HG03565 (cell line): ENCODE measurements around the gene RCSD1.

Experiments
- ATAC-seq: cut with Tn5 transposase; IDR thresholded peaks from one replicate; pipeline ENCODE4 v1.9.1; 2021; ENCODE audit warnings: mild to moderate bottlenecking, moderate library complexity; ENCODE audit not compliant: unreplicated experiment

The RCSD1 gene

GRCh38 chr1:167683226-167683625 is 53.2 kb downstream of the RCSD1 start:
- no peak for ATAC-seq

- no peak for ATAC-seq
Observed at GRCh38 chr1:167683641-167684502, 53.8 kb downstream of the RCSD1 start.

- ATAC-seq: no peak
Observed at GRCh38 chr1:167685844-167686243, 55.8 kb downstream of the RCSD1 start.

DNA sequence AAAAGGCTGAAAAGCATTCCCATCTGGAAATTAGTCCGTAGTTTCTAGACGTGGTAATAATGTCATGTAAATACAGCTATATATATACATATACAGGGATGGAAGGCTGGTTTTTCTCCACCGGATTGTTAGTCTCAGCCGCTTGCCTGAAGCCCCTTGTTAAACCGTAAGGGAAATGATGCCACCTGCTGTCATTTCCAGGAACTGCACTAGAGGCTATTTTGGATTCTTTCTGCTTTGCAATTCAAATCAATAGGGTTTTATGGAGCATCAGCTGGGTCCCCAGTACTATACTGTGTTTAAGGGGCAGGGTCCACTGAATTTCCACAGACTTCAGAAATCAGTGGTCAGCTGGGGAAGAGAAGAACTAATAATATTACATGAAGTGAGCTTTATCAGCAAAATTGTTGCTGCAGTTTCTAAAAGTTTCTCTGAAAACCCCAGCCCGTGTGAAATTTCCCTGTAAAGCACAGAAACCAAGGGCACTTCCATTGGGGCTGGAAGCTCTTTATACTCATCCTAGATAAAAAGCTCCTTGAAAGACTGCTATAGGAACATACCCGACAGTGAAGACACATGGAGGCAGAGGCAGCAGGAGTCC is 58.0 kb downstream of the RCSD1 start:
- peak; percentile 46 for ATAC-seq

DNA sequence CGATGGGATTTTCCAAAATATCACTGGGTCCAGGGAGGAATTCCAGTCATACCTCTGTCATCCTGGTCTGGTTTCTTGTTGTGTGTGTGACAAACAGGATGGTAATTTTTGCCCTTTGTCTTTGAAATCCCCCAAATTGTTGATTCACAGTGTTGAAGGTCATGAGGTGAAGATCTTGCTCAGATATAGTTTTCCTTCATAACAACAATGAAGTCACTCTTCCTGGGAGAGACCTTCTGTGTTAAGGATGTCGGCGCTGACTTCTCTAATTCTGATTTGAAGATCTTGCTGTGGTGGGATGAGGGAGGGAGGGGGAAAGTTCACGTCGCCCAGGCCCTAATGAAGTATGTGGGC is 59.5 kb downstream of the RCSD1 start:
- no peak for ATAC-seq

GRCh38 chr1:167690053-167690452 is 60.0 kb downstream of the RCSD1 start:
- ATAC-seq: no peak

- ATAC-seq: no peak
Observed at GRCh38 chr1:167693425-167694045, 63.5 kb downstream of the RCSD1 start.

GRCh38 chr1:167694691-167695090 is 64.7 kb downstream of the RCSD1 start:
- no peak for ATAC-seq

DNA sequence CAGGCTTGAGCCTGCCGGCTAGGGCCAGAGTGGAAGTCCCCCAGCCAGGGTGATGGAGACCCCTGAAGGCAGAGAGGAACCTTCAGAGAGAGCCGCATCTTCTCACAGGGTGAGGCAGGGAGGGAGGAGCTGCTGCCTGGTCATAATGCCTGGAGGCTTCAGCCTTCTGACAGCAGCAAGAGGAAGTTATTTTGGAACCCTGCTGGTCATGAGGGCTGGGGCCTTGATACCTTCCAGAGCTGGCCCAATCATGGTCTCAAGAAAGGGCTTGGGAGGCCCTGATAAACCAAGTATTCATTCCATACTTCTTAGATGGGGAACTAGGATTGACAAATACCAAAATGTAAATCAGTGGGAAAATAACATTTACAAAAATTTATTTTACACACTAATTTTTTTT is 65.1 kb downstream of the RCSD1 start:
- ATAC-seq: no peak

GRCh38 chr1:167695756-167696561 is 65.9 kb downstream of the RCSD1 start:
- ATAC-seq: no peak

GRCh38 chr1:167697667-167698141 is 67.7 kb downstream of the RCSD1 start:
- no peak for ATAC-seq

GRCh38 chr1:167698313-167698712 is 68.3 kb downstream of the RCSD1 start:
- ATAC-seq: no peak

- no peak for ATAC-seq
Observed at GRCh38 chr1:167701510-167701909, 71.5 kb downstream of the RCSD1 start.

DNA sequence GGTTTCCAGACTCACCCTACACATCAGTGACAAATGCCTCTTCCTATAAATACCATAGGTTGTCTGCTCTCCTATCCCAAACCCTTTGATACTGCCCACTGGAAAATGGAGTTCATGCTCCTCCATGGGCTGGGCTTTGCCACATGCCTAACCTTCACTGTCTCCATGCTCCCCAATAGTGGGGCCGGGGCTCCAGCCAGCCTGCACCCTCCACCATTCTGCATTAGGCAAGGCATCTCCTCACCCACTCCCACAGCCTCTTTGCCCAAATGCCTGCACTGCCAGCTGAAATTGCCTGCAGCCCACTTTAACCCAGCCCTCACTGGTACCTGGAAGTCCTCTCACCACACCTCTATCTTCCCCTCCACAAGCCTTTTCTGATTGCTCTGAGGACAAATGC is 73.5 kb downstream of the RCSD1 start:
- no peak for ATAC-seq

- no peak for ATAC-seq
Observed at GRCh38 chr1:167704715-167705114, 74.7 kb downstream of the RCSD1 start.

- ATAC-seq: no peak
Observed at GRCh38 chr1:167705250-167705649, 75.2 kb downstream of the RCSD1 start.

DNA sequence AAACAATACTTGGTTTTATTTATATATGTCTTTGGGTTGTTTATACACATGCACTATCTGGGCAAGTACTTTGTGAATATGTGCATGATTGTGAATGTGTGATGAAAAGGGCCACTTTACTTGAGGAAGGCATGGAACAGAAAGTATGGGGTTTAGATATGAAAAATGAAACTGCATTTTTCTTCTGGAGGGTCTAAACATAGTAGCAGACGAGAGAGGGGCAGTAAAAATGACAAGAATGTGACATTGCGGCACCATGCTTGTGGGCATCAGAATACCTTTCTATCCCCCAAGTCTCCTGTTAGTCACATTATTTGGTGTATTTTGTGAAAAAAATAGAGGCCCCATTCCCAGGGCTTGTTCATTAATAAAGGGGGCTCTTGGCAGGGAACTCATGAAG is 76.3 kb downstream of the RCSD1 start:
- no peak for ATAC-seq

DNA sequence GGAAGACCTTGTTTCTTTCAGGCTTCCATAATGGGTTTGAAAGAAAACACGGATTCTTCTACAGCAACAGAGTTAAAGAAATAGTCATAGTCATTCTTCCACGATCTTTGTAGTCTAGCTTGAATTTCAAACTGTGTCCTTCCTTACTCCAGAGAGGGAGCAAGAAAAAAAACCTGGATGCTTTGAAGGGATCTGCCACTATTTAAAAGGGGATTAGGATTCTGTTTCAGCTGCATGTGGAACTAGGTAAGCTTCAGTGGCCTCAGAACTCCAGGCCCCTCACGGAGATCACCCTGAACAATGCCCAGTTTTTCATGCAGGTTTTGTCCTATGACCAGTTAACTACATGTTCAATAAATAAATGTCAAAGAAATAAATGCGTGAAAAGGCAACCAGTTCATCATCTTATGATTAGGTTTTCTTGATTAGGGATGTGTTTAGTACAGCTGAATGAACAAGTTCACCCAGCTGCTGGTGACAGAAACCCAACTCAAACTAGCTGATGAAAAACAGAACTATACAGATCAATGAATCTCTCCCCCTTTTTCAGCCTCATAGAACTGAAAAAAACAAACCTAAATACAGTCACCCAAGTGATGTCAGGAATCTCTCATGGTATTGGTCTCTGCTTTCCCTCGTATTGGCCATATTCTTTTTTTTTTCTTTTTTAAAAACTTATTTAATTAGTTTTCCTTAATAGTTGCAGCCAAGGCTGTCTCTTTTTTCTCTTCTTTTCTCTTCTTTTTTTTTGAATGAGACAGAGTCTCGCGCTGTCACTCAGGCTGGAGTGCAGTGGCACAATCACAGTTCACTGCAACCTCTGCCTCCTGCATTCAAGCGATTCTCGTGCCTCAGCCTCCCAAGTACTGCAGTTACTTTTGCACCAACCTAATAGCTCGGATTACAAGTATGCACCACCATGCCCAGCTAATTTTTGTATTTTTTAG is 77.2 kb downstream of the RCSD1 start:
- peak; percentile 50 for ATAC-seq

DNA sequence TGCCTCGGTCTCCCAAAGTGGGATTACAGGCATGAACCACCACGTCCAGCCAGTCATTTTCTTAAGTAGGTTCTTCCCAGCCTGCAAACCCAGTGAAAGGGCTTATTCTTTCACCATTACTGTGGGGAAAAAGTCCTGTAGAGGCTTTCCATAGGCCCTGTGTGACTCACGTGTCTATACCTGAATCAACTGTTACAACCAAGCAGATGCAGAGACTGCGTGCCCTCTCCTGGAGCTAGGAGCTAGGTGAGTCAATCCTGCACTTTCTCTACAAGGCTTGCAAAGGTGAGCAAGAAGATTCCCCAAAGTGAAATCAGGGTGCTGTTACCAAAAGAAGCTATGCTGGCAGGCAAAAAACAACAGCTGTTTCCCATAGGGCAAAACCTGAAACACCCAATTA is 77.9 kb downstream of the RCSD1 start:
- ATAC-seq: no peak

- no peak for ATAC-seq
Observed at GRCh38 chr1:167708940-167709389, 78.9 kb downstream of the RCSD1 start.
